Smooth muscle cell (in vitro differentiated cells): ENCODE measurements around the gene ARHGAP9. TPM values are rescaled to one million over a fixed set of nuclear protein-coding genes. Genes with fewer than 3 reads are reported as not detected.

ENCODE experiments used
- DNase-seq: peaks from one replicate; lab custom pipeline; 2025; ENCODE audit not compliant: unreplicated experiment; lab: John Stamatoyannopoulos, UW
- H2AFZ ChIP-seq: fragments of 200-600 bp; sonication (generic); 2 replicates; pipeline ENCODE4 v1.6.0; 2016; ENCODE audit warnings: antibody characterized with exemption, low read depth, mild to moderate bottlenecking
- H3F3A ChIP-seq: fragments of 200-600 bp; sonication (generic); 2 replicates; pipeline ENCODE4 v1.6.0; 2017; ENCODE audit warnings: antibody characterized with exemption, low read depth
- H3K27ac ChIP-seq: fragments of 200-600 bp; sonication (generic); 2 replicates; pipeline ENCODE4 v1.5.1; 2016; ENCODE audit warnings: low read depth, mild to moderate bottlenecking
- H3K27me3 ChIP-seq: fragments of 200-600 bp; sonication (generic); 2 replicates; pipeline ENCODE4 v1.6.1; 2016; ENCODE audit warnings: low read depth, mild to moderate bottlenecking
- H3K36me3 ChIP-seq: fragments of 200-600 bp; sonication (generic); 2 replicates; pipeline ENCODE4 v1.5.1; 2016; ENCODE audit warnings: low read depth
- H3K4me1 ChIP-seq: fragments of 200-600 bp; sonication (generic); 2 replicates; pipeline ENCODE4 v1.5.1; 2016; ENCODE audit warnings: low read depth
- H3K4me2 ChIP-seq: fragments of 200-600 bp; sonication (generic); 2 replicates; pipeline ENCODE4 v1.6.0; 2016; ENCODE audit warnings: mild to moderate bottlenecking
- H3K4me3 ChIP-seq: fragments of 200-600 bp; sonication (generic); 2 replicates; pipeline ENCODE4 v1.5.1; 2016; ENCODE audit warnings: mild to moderate bottlenecking
- H3K79me2 ChIP-seq: fragments of 200-600 bp; sonication (generic); 2 replicates; pipeline ENCODE4 v1.6.0; 2016; ENCODE audit warnings: low read depth, mild to moderate bottlenecking
- H3K9ac ChIP-seq: fragments of 200-600 bp; sonication (generic); 2 replicates; pipeline ENCODE4 v1.6.0; 2016; ENCODE audit warnings: low read depth
- H3K9me3 ChIP-seq: fragments of 200-600 bp; sonication (generic); replicated peaks from 2 replicates; pipeline ENCODE4 v1.5.1; 2016; ENCODE audit warnings: low read depth
- H4K20me1 ChIP-seq: fragments of 200-600 bp; sonication (generic); 2 replicates; pipeline ENCODE4 v1.6.0; 2016; ENCODE audit warnings: low read depth
- WGBS: methylation state at CpG from one replicate; pipeline ENCODE4 v1.1.7; 2016; ENCODE audit warnings: low lambda C conversion rate; 5-methylcytosine and 5-hydroxymethylcytosine counted together
- polyA plus RNA-seq: library from polyadenylated mRNA; unstranded; fragments of >200 nt; fragmentation: Nextera tagmentation; extraction: Ambion mirVana; gene quantifications from 2 replicates; pipeline ENCODE4 v1.2.1, GENCODE V29; 2016
- total RNA-seq: library from RNA; depleted of rRNA; stranded (reverse); fragments of >200 nt; gene quantifications from 2 replicates; pipeline ENCODE4 v1.2.3, GENCODE V29; 2014
- TF ChIP-seq, protein P1 (sequence below): fragments of 200-600 bp; sonication (generic); IDR thresholded peaks from 2 replicates; pipeline ENCODE4 v1.5.1; 2017; ENCODE audit warnings: borderline replicate concordance, mild to moderate bottlenecking, antibody characterized with exemption; ENCODE audit not compliant: insufficient read depth, poor library complexity, severe bottlenecking

Gene ARHGAP9
- total and polyA plus RNA-seq, 2 experiments from 2014 or later = 1.3 TPM; not detected in 1

DNA sequence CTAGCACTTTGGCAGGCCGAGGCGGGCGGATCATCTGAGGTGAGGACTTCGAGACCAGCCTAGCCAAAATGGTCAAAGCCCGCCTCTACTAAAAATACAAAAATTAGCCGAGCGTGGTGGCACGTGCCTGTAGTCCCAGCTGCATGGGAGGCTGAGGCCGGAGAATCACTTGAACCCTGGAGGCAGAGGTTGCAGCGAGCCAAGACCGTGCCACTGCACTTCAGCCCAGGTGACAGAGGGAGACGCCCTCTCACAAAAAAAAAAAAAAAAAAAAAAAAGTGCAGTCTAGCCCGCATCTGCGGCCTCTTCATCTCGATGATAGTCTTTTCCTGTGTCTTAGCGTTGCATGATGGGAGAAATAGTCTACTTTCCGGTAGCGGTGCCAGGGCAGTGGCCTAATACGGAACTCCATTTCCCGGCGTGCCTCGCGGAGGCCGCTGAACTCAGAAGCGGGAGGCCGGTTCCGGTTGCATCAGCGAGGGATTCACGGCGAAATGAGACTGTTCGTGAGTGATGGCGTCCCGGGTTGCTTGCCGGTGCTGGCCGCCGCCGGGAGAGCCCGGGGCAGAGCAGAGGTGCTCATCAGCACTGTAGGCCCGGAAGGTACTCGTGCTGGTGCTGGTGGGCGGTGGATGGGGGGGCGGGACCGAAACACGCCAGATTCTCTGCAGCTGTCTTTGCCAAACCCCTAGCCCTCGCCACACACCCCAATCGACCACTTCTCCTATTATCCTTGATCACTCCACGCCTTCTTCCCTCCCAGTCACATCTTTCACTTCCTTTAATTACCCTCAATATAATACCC, 8.1 kb upstream of the ARHGAP9 start, which contains the start of gene MARS1:
MARS1 (plus strand) TSS at position 472 of the 805 bp plus-strand sequence; CDS start at position 495, 23 bp downstream.
- WGBS = 17% methylated on average over 43 of the region's 47 CpGs
- Histone ChIP-seq H3K27ac (peak within 1 kb of the TSS; percentile 61), H3K9ac (peak within 1 kb of the TSS; percentile 90), H3K4me3 (peak within 1 kb of the TSS; percentile 89), H3K9me3 (no peaks in the 10 kb centered on the region), H3F3A (no peaks in the 10 kb centered on the region), H3K36me3 (peaks cover 10% of the 10 kb centered on the region), H3K4me2 (peak within 1 kb of the TSS; percentile 96), H3K4me1 (peaks cover 11% of the 10 kb centered on the region), H4K20me1 (peaks cover 2% of the 10 kb centered on the region), H2AFZ (peak within 1 kb of the TSS; percentile 69), H3K79me2 (peaks cover 27% of the 10 kb centered on the region), H3K27me3 (no peaks in the 10 kb centered on the region)
- DNase-seq = peak; percentile 50
- TF ChIP-seq, protein P1, sequence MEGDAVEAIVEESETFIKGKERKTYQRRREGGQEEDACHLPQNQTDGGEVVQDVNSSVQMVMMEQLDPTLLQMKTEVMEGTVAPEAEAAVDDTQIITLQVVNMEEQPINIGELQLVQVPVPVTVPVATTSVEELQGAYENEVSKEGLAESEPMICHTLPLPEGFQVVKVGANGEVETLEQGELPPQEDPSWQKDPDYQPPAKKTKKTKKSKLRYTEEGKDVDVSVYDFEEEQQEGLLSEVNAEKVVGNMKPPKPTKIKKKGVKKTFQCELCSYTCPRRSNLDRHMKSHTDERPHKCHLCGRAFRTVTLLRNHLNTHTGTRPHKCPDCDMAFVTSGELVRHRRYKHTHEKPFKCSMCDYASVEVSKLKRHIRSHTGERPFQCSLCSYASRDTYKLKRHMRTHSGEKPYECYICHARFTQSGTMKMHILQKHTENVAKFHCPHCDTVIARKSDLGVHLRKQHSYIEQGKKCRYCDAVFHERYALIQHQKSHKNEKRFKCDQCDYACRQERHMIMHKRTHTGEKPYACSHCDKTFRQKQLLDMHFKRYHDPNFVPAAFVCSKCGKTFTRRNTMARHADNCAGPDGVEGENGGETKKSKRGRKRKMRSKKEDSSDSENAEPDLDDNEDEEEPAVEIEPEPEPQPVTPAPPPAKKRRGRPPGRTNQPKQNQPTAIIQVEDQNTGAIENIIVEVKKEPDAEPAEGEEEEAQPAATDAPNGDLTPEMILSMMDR = no peak

DNA sequence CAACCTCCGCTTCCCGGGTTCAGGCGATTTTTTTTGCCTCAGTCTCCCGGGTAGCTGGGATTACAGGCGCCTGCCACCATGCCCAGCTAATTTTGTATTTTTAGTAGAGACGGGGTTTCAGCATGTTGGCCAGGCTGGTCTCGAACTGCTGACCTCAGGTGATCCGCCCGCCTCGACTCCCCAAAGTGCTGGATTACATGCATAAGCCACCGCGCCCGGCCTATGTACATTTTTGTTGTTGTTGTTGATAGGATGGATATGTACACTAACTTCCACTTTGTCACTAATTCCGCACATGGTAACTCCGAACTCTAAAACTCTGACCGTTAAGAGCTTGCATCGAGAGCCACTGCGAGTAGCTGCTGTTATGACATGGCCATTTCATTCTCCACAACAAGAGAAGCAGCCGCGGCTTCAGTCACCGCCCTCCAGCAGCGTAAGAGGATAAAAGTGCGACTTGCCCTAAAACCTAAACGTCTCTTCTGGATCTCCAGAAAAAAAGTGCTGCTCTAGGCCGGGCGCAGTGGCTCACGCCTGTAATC, 7.5 kb upstream of the ARHGAP9 start:
- Histone ChIP-seq H3K79me2 (peaks cover 27% of the 10 kb centered on the region), H4K20me1 (no peaks in the 10 kb centered on the region), H3K36me3 (peaks cover 9% of the 10 kb centered on the region), H3F3A (no peaks in the 10 kb centered on the region), H3K4me3 (peak overlapping the region; percentile 89), H2AFZ (peak overlapping the region; percentile 69), H3K27ac (no peak overlapping the region), H3K9ac (no peak overlapping the region), H3K27me3 (no peaks in the 10 kb centered on the region), H3K4me1 (peaks cover 11% of the 10 kb centered on the region), H3K4me2 (peak overlapping the region; percentile 96), H3K9me3 (no peaks in the 10 kb centered on the region)
- TF ChIP-seq, protein P1 = no peak
- WGBS = 94% methylated on average over 27 of the region's 27 CpGs
- no peak for DNase-seq

DNA sequence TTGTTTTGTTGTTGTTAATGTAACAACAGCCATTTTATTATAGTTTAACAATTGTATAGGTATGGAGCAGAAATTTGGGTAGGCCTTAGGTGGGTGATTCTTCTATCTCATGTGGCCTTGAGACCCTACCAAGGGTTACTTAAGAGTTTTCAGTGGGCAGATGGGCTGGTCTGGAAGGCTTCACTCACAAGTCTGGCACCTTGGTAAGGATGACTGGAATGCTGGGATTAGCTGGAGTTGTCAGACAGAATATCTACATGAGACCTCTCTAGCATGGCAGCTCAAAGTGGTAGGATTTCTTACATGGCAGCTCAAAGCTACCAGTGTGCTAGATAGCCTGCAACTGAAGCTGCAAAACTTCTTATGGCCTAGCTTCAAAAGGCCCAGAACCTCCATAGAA, 6.0 kb upstream of the ARHGAP9 start:
- Histone ChIP-seq H3K27ac (no peak overlapping the region), H3K9me3 (no peaks in the 10 kb centered on the region), H3K27me3 (peaks cover 6% of the 10 kb centered on the region), H4K20me1 (no peaks in the 10 kb centered on the region), H3K4me1 (peaks cover 11% of the 10 kb centered on the region), H3K79me2 (peaks cover 27% of the 10 kb centered on the region), H3K36me3 (no peaks in the 10 kb centered on the region), H3K9ac (no peak overlapping the region), H3K4me3 (no peak overlapping the region), H2AFZ (no peak overlapping the region), H3K4me2 (no peak overlapping the region), H3F3A (no peaks in the 10 kb centered on the region)
- DNase-seq = no peak
- TF ChIP-seq, protein P1 = no peak
